Osteocyte (in vitro differentiated cells): Measurements from ENCODE around the gene RNF5. TPM values are rescaled to one million over a fixed set of nuclear protein-coding genes. Genes with fewer than 3 reads are reported as not detected.

Experiments used
- DNase-seq: peaks from one replicate; pipeline ENCODE4 v3.0.0; 2021; ENCODE audit warnings: mixed read lengths; ENCODE audit not compliant: unreplicated experiment; ENCODE audit errors: extremely low spot score
- H3K27ac Mint-ChIP-seq: one replicate; pipeline ENCODE4 v1.8.0; 2021; ENCODE audit warnings: mild to moderate bottlenecking, mixed read lengths; ENCODE audit not compliant: unreplicated experiment
- H3K27me3 Mint-ChIP-seq: one replicate; pipeline ENCODE4 v1.8.0; 2021; ENCODE audit warnings: mixed read lengths; ENCODE audit not compliant: unreplicated experiment
- H3K36me3 Mint-ChIP-seq: one replicate; pipeline ENCODE4 v1.8.0; 2021; ENCODE audit warnings: mixed read lengths; ENCODE audit not compliant: unreplicated experiment
- H3K4me1 Mint-ChIP-seq: one replicate; pipeline ENCODE4 v1.8.0; 2021; ENCODE audit warnings: mixed read lengths; ENCODE audit not compliant: unreplicated experiment
- H3K4me3 Mint-ChIP-seq: one replicate; pipeline ENCODE4 v1.8.0; 2021; ENCODE audit warnings: mild to moderate bottlenecking, moderate library complexity, mixed read lengths; ENCODE audit not compliant: unreplicated experiment
- H3K9me3 Mint-ChIP-seq: one replicate; pipeline ENCODE4 v1.8.0; 2021; ENCODE audit warnings: mixed read lengths; ENCODE audit not compliant: unreplicated experiment
- total RNA-seq: library from RNA; stranded (reverse); gene quantifications from 2 replicates; pipeline ENCODE4 v1.2.1, GENCODE V29; 2021
- TF ChIP-seq, protein P1 (sequence below): fragments of 200-600 bp; sonication (generic); IDR thresholded peaks from 2 replicates; pipeline ENCODE4 v1.5.0; 2021; ENCODE audit warnings: antibody characterized with exemption, mild to moderate bottlenecking, moderate library complexity

Gene RNF5
- total RNA-seq, 1 donor from 2014 or later: 51.6 TPM

DNA sequence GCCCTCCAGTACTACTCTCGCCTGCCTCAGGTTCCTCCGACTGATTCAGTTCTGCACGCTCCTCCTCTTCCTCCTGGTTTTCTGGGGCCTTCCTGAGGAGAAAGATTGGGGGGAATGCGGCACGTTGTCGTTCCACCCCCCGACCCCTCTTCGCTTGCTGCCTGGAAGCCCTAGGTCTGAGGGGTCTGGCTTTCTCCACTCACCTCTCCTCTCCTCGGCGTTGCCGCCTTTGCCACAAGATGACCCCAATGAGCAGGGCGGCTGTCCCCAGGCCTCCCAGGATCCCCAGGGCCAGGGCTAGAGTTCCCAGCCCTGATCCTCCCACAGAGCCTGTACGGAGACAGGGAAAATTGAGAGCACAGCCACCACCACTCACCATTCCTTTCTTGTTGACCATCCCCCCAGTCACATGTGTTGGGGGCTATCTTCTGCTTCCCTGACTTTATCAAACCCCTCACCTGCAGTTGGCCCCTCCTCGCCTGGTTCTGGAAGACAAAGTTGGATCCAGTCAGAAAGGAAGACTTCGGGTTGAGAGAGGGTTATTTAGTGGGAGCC lies 3.0 kb downstream of the RNF5 start:
- Mint-ChIP-seq H3K27ac (no peak overlapping the region), H3K4me3 (no peak overlapping the region), H3K27me3 (no peaks in the 10 kb centered on the region), H3K36me3 (peaks cover 21% of the 10 kb centered on the region), H3K9me3 (no peaks in the 10 kb centered on the region), H3K4me1 (peaks cover 37% of the 10 kb centered on the region)
- TF ChIP-seq, protein P1, sequence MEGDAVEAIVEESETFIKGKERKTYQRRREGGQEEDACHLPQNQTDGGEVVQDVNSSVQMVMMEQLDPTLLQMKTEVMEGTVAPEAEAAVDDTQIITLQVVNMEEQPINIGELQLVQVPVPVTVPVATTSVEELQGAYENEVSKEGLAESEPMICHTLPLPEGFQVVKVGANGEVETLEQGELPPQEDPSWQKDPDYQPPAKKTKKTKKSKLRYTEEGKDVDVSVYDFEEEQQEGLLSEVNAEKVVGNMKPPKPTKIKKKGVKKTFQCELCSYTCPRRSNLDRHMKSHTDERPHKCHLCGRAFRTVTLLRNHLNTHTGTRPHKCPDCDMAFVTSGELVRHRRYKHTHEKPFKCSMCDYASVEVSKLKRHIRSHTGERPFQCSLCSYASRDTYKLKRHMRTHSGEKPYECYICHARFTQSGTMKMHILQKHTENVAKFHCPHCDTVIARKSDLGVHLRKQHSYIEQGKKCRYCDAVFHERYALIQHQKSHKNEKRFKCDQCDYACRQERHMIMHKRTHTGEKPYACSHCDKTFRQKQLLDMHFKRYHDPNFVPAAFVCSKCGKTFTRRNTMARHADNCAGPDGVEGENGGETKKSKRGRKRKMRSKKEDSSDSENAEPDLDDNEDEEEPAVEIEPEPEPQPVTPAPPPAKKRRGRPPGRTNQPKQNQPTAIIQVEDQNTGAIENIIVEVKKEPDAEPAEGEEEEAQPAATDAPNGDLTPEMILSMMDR: no peak
- DNase-seq: no peak

DNA sequence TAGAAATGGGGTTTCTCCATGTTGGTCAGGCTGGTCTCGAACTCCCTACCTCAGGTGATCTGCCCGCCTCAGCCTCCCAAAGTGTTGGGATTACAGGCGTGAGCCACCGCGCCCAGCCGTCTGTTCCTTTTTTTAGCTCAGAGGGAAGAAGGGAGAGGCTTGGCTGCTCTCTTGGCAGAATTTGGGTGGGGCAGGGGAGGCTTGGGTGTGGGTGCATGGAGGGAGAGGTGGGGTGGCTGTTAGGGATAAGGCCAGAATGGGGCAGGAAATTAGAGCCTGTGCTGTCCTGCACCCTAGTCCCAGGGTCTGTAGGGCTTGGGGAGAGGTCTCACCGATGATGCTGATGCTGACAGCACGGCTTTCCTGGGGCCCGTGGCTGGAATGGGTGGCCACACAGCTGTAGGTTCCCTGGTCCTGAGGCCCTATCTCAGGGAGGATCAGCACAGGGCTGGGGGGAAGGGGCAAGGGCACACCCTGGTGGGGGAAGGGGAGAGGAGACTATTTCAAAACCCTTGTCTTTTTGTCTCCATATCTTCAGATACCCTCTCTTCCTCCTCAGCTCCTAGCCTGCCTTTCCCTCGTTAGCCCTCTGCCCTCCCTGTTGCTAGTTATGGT lies 3.8 kb downstream of the RNF5 start:
- TF ChIP-seq, protein P1: no peak
- no peak overlapping the region for H3K4me3 Mint-ChIP-seq
- no peaks in the 10 kb centered on the region for H3K27me3 Mint-ChIP-seq
- H3K27ac Mint-ChIP-seq: no peak overlapping the region
- H3K9me3 Mint-ChIP-seq: no peaks in the 10 kb centered on the region
- peaks cover 34% of the 10 kb centered on the region for H3K4me1 Mint-ChIP-seq
- peaks cover 27% of the 10 kb centered on the region for H3K36me3 Mint-ChIP-seq
- DNase-seq: no peak

DNA sequence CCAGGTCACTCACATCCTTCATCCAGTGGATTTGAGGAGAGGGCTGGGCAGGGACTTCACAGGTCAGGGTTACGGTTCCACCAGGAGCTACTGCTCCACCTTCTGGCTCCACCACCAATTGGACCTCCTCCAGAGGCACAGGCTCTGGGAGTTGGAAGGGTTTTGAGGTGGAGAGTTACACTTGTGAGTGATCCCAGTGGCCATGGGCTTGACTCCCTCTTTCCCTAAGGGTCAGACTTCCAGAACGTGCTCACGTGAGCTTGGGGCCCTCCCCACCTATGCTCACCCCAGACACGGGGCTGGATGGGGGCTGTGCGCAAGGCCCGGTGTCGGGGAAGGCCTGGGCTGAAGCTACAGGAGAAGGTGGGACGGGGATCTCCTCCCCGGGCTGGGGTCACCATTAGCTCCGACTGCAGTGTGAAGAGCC lies 4.4 kb downstream of the RNF5 start:
- TF ChIP-seq, protein P1: no peak
- peaks cover 32% of the 10 kb centered on the region for H3K36me3 Mint-ChIP-seq
- H3K27me3 Mint-ChIP-seq: no peaks in the 10 kb centered on the region
- peaks cover 34% of the 10 kb centered on the region for H3K4me1 Mint-ChIP-seq
- no peak overlapping the region for H3K27ac Mint-ChIP-seq
- H3K9me3 Mint-ChIP-seq: no peaks in the 10 kb centered on the region
- no peak for DNase-seq
- no peak overlapping the region for H3K4me3 Mint-ChIP-seq

DNA sequence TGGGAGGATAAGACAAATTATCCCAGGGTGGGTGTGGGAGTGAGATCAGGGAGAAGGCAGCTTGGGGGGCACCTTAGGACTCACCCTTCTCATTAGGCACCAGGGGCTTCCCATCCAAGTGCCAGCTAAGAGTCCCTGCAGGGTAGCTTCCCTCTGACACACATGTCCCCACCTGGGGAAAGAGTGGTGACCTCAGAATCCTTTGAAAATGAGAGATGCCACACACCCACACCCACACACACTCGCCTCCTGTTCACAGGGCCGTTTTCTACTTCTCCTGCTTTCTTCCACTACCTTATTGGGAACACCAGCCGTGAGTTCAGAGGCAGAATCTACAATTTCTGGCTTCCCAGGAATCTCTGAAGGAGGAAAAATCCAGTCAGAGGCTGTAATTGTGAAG lies 4.8 kb downstream of the RNF5 start:
- no peak for DNase-seq
- TF ChIP-seq, protein P1: no peak
- Mint-ChIP-seq H3K9me3 (no peaks in the 10 kb centered on the region), H3K27me3 (no peaks in the 10 kb centered on the region), H3K36me3 (peaks cover 36% of the 10 kb centered on the region), H3K4me3 (no peak overlapping the region), H3K27ac (no peak overlapping the region), H3K4me1 (peaks cover 36% of the 10 kb centered on the region)

DNA sequence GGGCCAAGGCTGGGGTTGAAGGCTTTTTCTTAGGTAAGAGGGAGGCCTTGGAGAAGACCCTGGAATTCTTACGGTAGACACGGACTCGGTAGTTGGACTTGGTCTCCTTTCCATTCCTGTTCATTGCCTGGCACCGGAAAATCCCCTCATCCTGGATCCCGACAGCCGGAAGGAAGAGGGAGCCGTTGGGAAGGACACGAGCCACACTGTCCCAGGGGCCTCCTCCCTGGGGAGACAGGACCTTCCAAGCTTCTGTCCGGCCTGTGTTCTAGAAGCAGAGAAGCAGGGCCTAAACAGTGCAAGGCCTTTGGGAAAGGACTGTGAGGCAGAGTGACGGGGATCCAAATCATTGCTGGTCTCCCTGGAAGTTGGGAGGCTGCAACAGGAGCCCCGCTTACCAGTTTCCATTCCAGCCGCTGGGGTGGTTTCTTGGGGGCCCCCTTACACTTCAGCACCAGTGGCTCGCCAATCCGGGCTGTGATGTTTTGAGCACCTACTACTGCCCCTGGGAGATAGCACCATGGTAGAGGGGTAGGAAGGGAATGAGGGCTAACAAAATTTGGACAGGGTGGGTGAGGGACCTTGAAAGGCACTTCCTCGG lies 5.4 kb downstream of the RNF5 start:
- Mint-ChIP-seq H3K9me3 (no peaks in the 10 kb centered on the region), H3K36me3 (peaks cover 36% of the 10 kb centered on the region), H3K27ac (no peak overlapping the region), H3K27me3 (no peaks in the 10 kb centered on the region), H3K4me3 (no peak overlapping the region), H3K4me1 (peaks cover 39% of the 10 kb centered on the region)
- DNase-seq: no peak
- TF ChIP-seq, protein P1: no peak
